HepG2 (cell line): Measurements from ENCODE around the gene PIEZO2. TPM values are rescaled to one million over a fixed set of nuclear protein-coding genes. Genes with fewer than 3 reads are reported as not detected.

ENCODE experiments used
- ATAC-seq: fragments of 200-7000 bp; cut with Tn5 transposase; 3 replicates; pipeline ENCODE4 v1.9.1; 2020; ENCODE audit warnings: mild to moderate bottlenecking, moderate library complexity
- BruUV-seq: library from RNA; stranded (reverse); fragments of 400-500 nt; replicated peaks from 2 replicates; lab custom pipeline; 2021; lab: Mats Ljungman, UMichigan
- CTCF ChIA-PET: fragments of 300-600 bp; formaldehyde crosslinking; extraction: SDS; loops from one replicate; lab custom pipeline; 2021; ENCODE audit warnings: low total read pairs, inconsistent platforms, low intra/inter-chr PET ratio; lab: Yijun Ruan, JAX
- POLR2A ChIA-PET: fragments of 350-600 bp; sonication (Branson Sonifier 250); formaldehyde crosslinking; loops from one replicate; lab custom pipeline; 2020; ENCODE audit warnings: antibody characterized with exemption, inconsistent platforms; lab: Yijun Ruan, JAX
- DNase-seq: peaks from one replicate; pipeline ENCODE4 v3.0.0-alpha.2; 2015; ENCODE audit warnings: low spot score
- FAIRE-seq: peaks from 3 replicates; lab custom pipeline; 2011; peaks lifted over from hg19 to GRCh38; lab: Jason Lieb, UNC
- H2AFZ ChIP-seq: one replicate; pipeline ENCODE4 v1.6.1; 2011; ENCODE audit warnings: low read length, inconsistent platforms
- H3K27ac ChIP-seq: fragments of 300-600 bp; 3 replicates; pipeline ENCODE4 v1.8.0; 2011; ENCODE audit warnings: mixed run types, mild to moderate bottlenecking, mixed read lengths, low read length, inconsistent platforms; ENCODE audit not compliant: insufficient read depth; ENCODE audit errors: extremely low read length
- H3K27me3 ChIP-seq, 2 experiments: fragments of 200-600 bp in 1 of 2; 2 replicates in 1 of 2; 3 replicates in 1 of 2; pipeline versions ENCODE4 v1.6.0 to v1.8.0; 2011; ENCODE audit warnings: low read length in 2 of 2, mild to moderate bottlenecking in 2 of 2, moderate library complexity in 2 of 2, inconsistent platforms in 1 of 2; ENCODE audit not compliant: insufficient read depth in 2 of 2, control insufficient read depth in 1 of 2
- H3K36me3 ChIP-seq, 2 experiments: fragments of 200-600 bp in 1 of 2; replicated peaks in 1 of 2; 2 replicates in 1 of 2; 3 replicates in 1 of 2; pipeline versions ENCODE4 v1.5.1 to v1.8.0; 2011; ENCODE audit warnings: low read length in 2 of 2, inconsistent platforms in 1 of 2; ENCODE audit not compliant: insufficient read depth in 2 of 2, control insufficient read depth in 1 of 2
- H3K4me1 ChIP-seq: 2 replicates; pipeline ENCODE4 v1.5.1; 2012; ENCODE audit warnings: low read length, inconsistent platforms; ENCODE audit not compliant: insufficient read depth
- H3K4me2 ChIP-seq: 2 replicates; pipeline ENCODE4 v1.6.0; 2011; ENCODE audit warnings: low read depth, low read length, inconsistent platforms
- H3K4me3 ChIP-seq, 3 experiments: fragments of 200-600 bp in 1 of 3; sonication (generic), shearing (Covaris generic) in 1 of 3; replicated peaks in 1 of 3; 2 replicates each; pipeline ENCODE4 v1.5.1; 2011 to 2016; ENCODE audit warnings: low read length in 3 of 3, inconsistent platforms in 2 of 3, low read depth in 2 of 3, mild to moderate bottlenecking in 2 of 3, control low read depth in 1 of 3, mixed read lengths in 1 of 3; ENCODE audit not compliant: insufficient read depth in 1 of 3
- H3K79me2 ChIP-seq: one replicate; pipeline ENCODE4 v1.6.1; 2011; ENCODE audit warnings: low read length, inconsistent platforms; ENCODE audit not compliant: insufficient read depth
- H3K9ac ChIP-seq: 2 replicates; pipeline ENCODE4 v1.6.0; 2011; ENCODE audit warnings: mild to moderate bottlenecking, low read depth, low read length, inconsistent platforms; ENCODE audit not compliant: insufficient read depth
- H3K9me3 ChIP-seq: 2 replicates; pipeline ENCODE4 v1.5.1; 2012; ENCODE audit warnings: mild to moderate bottlenecking, low read length
- H4K20me1 ChIP-seq: 2 replicates; pipeline ENCODE4 v1.6.0; 2011; ENCODE audit warnings: inconsistent platforms, mild to moderate bottlenecking, low read length, moderate library complexity; ENCODE audit not compliant: insufficient read depth
- ATF7 ChIP-seq, 2 experiments: fragments of 450-650 bp in 1 of 2; sonication (generic) in 1 of 2; formaldehyde crosslinking in 1 of 2; IDR thresholded peaks; 2 replicates each; pipeline versions ENCODE4 v1.4.0 to v1.6.1; 2016 to 2020; ENCODE audit warnings: antibody characterized with exemption in 1 of 2, mild to moderate bottlenecking in 1 of 2, missing genetic modification reagents in 1 of 2
- HOXA7 ChIP-seq: sonication (generic); formaldehyde crosslinking; IDR thresholded peaks from 2 replicates; pipeline ENCODE4 v1.8.1; 2022; ENCODE audit warnings: mild to moderate bottlenecking, missing genetic modification reagents, moderate library complexity
- MED1 ChIP-seq: sonication (generic); formaldehyde crosslinking; IDR thresholded peaks from 2 replicates; pipeline ENCODE4 v1.4.0; 2020; ENCODE audit warnings: missing genetic modification reagents
- NCOR1 ChIP-seq: fragments of 200-600 bp; sonication (generic); IDR thresholded peaks from 2 replicates; pipeline ENCODE4 v1.7.0; 2017; ENCODE audit warnings: antibody characterized with exemption, low read length, borderline replicate concordance
- NFE2 ChIP-seq: sonication (generic); formaldehyde crosslinking; IDR thresholded peaks from 2 replicates; pipeline ENCODE4 v1.4.0; 2020; ENCODE audit warnings: missing genetic modification reagents
- NR2F1 ChIP-seq, 2 experiments: fragments of 450-650 bp in 1 of 2; formaldehyde crosslinking in 1 of 2; IDR thresholded peaks; 2 replicates each; pipeline versions ENCODE4 v1.5.0 to v1.6.1; 2016 to 2020; ENCODE audit warnings: mild to moderate bottlenecking in 1 of 2, missing compliant biosample characterization in 1 of 2, missing genetic modification reagents in 1 of 2, moderate library complexity in 1 of 2
- RXRB ChIP-seq: IDR thresholded peaks from 2 replicates; pipeline ENCODE4 v1.6.1; 2016; ENCODE audit warnings: borderline replicate concordance, missing genetic modification reagents, missing compliant biosample characterization
- TFAP4 ChIP-seq: sonication (generic); IDR thresholded peaks from 2 replicates; pipeline ENCODE4 v1.6.1; 2016; ENCODE audit warnings: low read depth, borderline replicate concordance
- ZBTB38 ChIP-seq: sonication (generic); formaldehyde crosslinking; IDR thresholded peaks from 2 replicates; pipeline ENCODE4 v1.5.1; 2020; ENCODE audit warnings: mild to moderate bottlenecking, missing genetic modification reagents
- ZNF337 ChIP-seq: sonication (generic); formaldehyde crosslinking; IDR thresholded peaks from 2 replicates; pipeline ENCODE4 v1.5.1; 2020; ENCODE audit warnings: missing genetic modification reagents, low read depth, mild to moderate bottlenecking, borderline replicate concordance
- ZNF761 ChIP-seq: sonication (generic); formaldehyde crosslinking; conservative IDR thresholded peaks from 2 replicates; pipeline ENCODE4 v1.4.0; 2020; ENCODE audit warnings: mild to moderate bottlenecking, missing genetic modification reagents
- WGBS: methylation state at CpG from one replicate; pipeline ENCODE4 v1.1.6; 2017; ENCODE audit warnings: low lambda C conversion rate; 5-methylcytosine and 5-hydroxymethylcytosine counted together
- in situ Hi-C: cut with HindIII; loops from 2 replicates; pipeline ENCODE4 v1.10.0; 2017; ENCODE audit warnings: low pct_unique_long_range_greater_than_20kb; ENCODE audit not compliant: extremely low pct_ligation_motif_present
- intact Hi-C: fragments of 100-400 bp; cut with micrococcal nuclease; formaldehyde crosslinking; loops from one replicate; pipeline ENCODE4 v1.10.0; 2022; ENCODE audit not compliant: unreplicated experiment
- polyA plus RNA-seq, 8 experiments: library from polyadenylated mRNA; depleted of rRNA in 3 of 8; stranded (reverse) in 7 of 8; unstranded in 1 of 8; fragments of >200 nt; fragmentation: Illumina TruSeq in 4 of 8; extraction: Trizol in 4 of 8; gene quantifications; 2 replicates each; pipeline versions ENCODE4 v1.2.1 to v1.2.3, GENCODE V29; 2011 to 2016; ENCODE audit warnings: low read depth in 4 of 8, missing spikeins in 1 of 8, mixed read lengths in 1 of 8; ENCODE audit not compliant: insufficient read depth in 1 of 8
- total RNA-seq, 5 experiments: library from RNA; depleted of rRNA; stranded (reverse); fragments of >200 nt; fragmentation: Illumina TruSeq; extraction: Trizol; gene quantifications; 2 replicates each; pipeline ENCODE4 v1.2.3, GENCODE V29; 2016; ENCODE audit warnings: low read depth in 1 of 5
- TF ChIP-seq, protein P1 (sequence below): sonication (generic); formaldehyde crosslinking; IDR thresholded peaks from 2 replicates; pipeline ENCODE4 v1.8.1; 2023; ENCODE audit warnings: mild to moderate bottlenecking, missing genetic modification reagents

The PIEZO2 gene
- total and polyA plus RNA-seq, 2 of the 13 experiments (the other 11 are each of a cell fraction or from before 2014, with no cell fraction given): 15.2 to 27.2 TPM

DNA sequence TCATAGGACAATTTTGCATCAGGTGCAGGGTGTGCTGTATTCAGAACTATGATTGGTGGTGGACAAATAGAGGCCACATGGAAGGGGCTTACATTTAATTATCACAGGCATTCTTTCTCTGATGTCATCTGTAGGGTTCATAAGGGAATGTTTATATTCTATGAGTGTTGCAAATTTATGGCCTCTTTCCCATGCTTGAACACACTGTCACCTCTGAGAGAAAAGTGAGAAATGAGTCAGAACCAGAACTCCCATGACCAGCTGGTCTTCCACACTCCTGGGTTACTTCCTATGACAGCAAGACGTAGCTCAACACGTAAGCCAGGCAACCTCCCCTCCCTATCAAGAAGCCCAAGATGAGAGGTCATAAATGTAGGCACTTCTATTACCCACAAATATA, 310.8 kb downstream of the PIEZO2 start:
- no peak for DNase-seq
- Histone ChIP-seq H3K4me3 (no peak overlapping the region), H3K9ac (no peak overlapping the region), H3K4me2 (no peak overlapping the region), H3K27me3 (no peaks in the 10 kb centered on the region), H3K36me3 (no peaks in the 10 kb centered on the region; a peak in 1 of 5 replicates), H3K27ac (no peak overlapping the region), H2AFZ (no peak overlapping the region), H4K20me1 (no peaks in the 10 kb centered on the region), H3K79me2 (no peaks in the 10 kb centered on the region), H3K9me3 (no peaks in the 10 kb centered on the region), H3K4me1 (no peaks in the 10 kb centered on the region)
- no peak for TF ChIP-seq NR2F1 (CRISPR knock-in tag; IDR thresholded peaks at IDR 0.05)
- TF ChIP-seq ZBTB38 (CRISPR knock-in tag): no peak
- TF ChIP-seq MED1 (CRISPR knock-in tag): no peak
- TF ChIP-seq TFAP4: no peak
- no peak for TF ChIP-seq HOXA7 (CRISPR knock-in tag)
- TF ChIP-seq NFE2 (CRISPR knock-in tag): no peak
- TF ChIP-seq RXRB (CRISPR knock-in tag): no peak
- TF ChIP-seq ATF7 (IDR thresholded peaks at IDR 0.05): no peak
- no peak for TF ChIP-seq ATF7 (CRISPR knock-in tag; IDR thresholded peaks at IDR 0.05)
- no peak for TF ChIP-seq ZNF761 (CRISPR knock-in tag)
- no peak for TF ChIP-seq NCOR1
- TF ChIP-seq, protein P1, sequence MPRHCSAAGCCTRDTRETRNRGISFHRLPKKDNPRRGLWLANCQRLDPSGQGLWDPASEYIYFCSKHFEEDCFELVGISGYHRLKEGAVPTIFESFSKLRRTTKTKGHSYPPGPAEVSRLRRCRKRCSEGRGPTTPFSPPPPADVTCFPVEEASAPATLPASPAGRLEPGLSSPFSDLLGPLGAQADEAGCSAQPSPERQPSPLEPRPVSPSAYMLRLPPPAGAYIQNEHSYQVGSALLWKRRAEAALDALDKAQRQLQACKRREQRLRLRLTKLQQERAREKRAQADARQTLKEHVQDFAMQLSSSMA (CRISPR knock-in tag): no peak
- TF ChIP-seq ZNF337 (CRISPR knock-in tag): no peak
- ATAC-seq: no peak
- CTCF ChIA-PET: no interaction called here
- POLR2A ChIA-PET: no interaction called here
- WGBS: 70% methylated on average over 2 of the region's 2 CpGs
- in situ Hi-C loops (no loop called here), intact Hi-C loops (no loop called here)
- no peak for FAIRE-seq
- BruUV-seq: no TSS peak
